Adrenal gland (tissue), 5 donors: ENCODE measurements around the gene IQSEC1.

Experiments used
- POLR2A ChIP-seq, 2 donors: fragments of 450-650 bp; IDR thresholded peaks; one replicate each; pipeline ENCODE4 v1.6.1; 2017; ENCODE audit warnings: antibody characterized with exemption in 2 of 2, mild to moderate bottlenecking in 2 of 2, moderate library complexity in 1 of 2
- TF ChIP-seq, protein P1 (sequence below), 6 experiments: fragments of 450-650 bp in 4 of 6; fragments of 200-600 bp in 2 of 6; sonication (generic) in 1 of 6; IDR thresholded peaks; 1 replicate in 5 of 6; 2 replicates in 1 of 6; pipeline versions ENCODE4 v1.5.1 to v1.8.0; 2016 to 2021; ENCODE audit warnings: antibody characterized with exemption in 6 of 6, mild to moderate bottlenecking in 2 of 6, moderate library complexity in 1 of 6
- donor health status: DM: no; HTN: no; CAD: no.

DNA sequence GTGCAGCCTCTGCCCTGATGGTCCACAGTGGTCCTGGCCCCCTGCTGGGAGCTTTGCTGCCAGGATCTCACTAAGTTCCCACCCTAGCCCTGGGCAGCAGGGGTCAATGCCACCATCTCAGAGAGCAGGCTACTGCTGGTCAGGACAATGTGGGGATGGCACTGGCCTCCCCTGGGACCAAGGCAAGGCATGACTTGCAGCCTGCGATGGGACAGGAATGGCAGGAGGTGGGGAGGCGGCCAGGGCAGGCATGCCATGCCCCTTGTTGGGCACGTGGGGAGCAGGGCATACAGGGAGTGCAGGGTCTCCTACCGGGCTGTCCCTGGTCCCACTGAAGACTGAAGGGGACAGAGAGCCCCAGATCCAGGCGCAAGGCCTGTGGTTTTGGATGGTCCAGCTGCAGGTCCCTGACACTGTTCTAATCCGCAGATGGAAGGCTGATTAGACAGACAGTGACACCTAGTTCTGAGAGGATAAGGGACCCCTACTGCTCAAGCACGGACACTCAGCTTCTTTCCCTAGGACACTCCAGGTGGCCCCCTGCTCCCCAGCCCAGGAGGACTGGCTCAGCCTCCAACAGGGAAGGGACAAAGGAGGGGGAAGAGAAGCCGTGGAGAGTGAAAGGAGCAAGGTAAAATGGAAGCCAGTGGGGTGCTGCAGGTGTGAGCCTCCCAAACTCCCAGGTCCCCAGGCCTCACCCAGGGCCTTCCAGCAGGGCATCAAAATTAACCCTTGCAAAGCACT is 162.7 kb downstream of the IQSEC1 start:
- TF ChIP-seq, protein P1, sequence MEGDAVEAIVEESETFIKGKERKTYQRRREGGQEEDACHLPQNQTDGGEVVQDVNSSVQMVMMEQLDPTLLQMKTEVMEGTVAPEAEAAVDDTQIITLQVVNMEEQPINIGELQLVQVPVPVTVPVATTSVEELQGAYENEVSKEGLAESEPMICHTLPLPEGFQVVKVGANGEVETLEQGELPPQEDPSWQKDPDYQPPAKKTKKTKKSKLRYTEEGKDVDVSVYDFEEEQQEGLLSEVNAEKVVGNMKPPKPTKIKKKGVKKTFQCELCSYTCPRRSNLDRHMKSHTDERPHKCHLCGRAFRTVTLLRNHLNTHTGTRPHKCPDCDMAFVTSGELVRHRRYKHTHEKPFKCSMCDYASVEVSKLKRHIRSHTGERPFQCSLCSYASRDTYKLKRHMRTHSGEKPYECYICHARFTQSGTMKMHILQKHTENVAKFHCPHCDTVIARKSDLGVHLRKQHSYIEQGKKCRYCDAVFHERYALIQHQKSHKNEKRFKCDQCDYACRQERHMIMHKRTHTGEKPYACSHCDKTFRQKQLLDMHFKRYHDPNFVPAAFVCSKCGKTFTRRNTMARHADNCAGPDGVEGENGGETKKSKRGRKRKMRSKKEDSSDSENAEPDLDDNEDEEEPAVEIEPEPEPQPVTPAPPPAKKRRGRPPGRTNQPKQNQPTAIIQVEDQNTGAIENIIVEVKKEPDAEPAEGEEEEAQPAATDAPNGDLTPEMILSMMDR (IDR thresholded peaks at IDR 0.05) = no peak
- no peak for TF ChIP-seq POLR2A (IDR thresholded peaks at IDR 0.05)
